Myocyte (in vitro differentiated cells): Measurements from ENCODE around the gene RIMS4. TPM values are rescaled to one million over a fixed set of nuclear protein-coding genes. Genes with fewer than 3 reads are reported as not detected.

Experiments used
- DNase-seq: peaks from one replicate; pipeline ENCODE4 v3.0.0-alpha.2; 2012; ENCODE audit warnings: low read depth
- total RNA-seq: library from RNA; depleted of rRNA; stranded (reverse); fragments of >200 nt; gene quantifications from 2 replicates; pipeline ENCODE4 v1.2.3, GENCODE V29; 2014

RIMS4 gene
- total RNA-seq, 1 donor from 2014 or later = not detected

DNA sequence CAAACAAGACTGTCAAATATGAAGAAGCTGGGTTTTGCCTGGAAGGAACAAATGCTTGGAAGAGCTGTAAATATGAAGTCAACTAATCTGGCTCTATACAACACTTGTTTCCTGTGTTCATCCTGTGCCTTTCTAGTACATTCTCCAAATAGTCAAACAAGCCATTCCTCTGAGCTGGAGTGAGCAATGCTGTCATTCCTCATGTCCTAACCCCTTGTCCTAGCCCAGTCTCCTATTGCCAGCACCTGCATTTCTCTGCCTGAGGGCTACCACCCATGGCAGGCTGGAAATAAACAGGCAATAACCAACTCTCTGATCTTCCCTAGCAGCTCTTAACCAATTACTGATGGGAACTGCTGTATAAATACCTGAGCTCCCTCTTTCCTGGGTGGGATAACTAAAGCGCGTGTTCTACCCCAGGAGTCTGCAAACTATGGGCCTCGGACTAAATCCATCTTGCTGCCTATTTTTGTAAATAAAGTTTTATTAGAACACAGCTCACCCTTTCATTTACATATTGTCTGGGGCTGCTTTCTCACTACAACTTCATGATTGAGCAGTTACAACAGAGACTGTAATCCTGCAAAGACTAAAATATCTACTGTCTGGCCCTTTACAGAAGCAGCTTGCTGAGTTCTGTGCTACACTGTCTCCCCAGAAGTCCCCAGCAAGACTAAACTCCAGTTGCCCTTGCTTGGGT, 13.4 kb downstream of the RIMS4 start:
- no peak for DNase-seq

DNA sequence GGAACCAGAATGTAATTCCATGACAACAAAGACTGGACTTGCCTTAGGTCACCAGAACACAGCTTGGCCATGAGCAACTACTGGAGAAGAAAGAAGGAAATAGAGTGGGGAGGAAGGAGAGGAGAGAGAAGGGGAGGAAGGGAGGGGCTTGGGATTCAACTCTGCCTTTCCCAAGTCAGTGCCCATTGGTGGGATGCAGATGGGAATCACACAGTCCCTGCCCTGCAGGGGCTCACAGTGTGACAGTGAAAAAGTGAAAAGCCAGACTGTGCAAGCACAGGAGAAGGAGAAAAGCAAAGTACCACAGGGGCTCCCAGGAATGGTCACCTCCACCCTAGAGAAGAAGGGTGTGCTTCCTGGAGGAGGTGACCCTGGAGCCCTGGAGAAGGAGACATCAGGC, 14.0 kb downstream of the RIMS4 start:
- DNase-seq = no peak

DNA sequence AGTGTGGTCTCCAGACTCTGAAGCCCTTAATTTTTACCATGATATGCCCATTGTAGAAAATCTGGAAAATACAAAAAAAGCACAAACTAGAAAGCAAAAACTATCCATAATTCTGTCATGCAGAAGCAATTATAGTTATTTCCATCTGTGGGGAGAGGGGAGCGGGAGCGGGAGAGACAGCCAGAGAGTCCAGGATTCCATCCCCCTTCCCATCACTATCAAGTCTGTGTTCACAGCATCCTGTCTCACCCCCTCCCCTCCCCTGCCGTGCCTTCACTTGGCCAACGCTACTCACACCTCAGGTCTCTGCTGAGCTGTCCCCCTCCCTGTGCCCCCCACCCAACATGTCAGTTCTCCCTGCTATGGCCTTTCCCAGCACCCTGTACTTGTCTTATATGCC, 14.5 kb downstream of the RIMS4 start:
- DNase-seq = no peak

GRCh38 chr20:44792796-44793195, 17.6 kb downstream of the RIMS4 start:
- no peak for DNase-seq

DNA sequence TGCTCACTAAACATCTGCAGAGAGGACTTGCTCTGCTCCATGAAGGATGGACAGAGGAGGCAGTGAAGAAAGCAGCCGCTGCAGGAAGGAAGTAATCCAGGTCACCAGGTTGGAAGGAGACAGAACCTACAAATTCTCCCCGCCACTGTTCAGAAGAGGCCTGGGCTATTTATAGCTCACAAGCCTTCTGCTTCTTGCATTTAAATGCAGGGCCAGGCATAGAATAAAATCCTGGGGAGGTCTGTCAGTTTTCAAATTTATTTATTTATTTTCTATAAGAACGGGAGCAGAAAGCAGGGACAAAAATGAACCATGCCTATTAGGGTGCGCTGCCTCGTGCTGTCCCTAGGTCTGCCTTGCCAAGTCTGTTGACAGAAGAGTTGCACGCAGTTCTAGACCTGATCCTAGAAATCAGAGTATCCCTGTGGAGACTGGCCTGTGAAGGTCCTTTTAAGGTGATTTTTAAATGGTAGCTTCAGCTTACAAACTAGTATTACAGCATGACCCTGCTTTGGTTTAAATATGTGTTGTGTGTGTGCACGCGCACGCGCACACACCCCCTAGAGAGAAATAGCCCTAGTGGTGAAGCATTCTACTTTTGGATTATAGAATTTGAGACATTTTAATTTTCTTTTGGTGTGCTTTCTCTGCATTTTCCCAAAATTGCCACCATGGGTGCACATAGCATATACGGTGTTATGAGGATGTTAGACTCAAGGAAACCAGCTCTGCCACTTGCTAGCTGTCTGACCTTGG, 19.5 kb downstream of the RIMS4 start:
- no peak for DNase-seq

DNA sequence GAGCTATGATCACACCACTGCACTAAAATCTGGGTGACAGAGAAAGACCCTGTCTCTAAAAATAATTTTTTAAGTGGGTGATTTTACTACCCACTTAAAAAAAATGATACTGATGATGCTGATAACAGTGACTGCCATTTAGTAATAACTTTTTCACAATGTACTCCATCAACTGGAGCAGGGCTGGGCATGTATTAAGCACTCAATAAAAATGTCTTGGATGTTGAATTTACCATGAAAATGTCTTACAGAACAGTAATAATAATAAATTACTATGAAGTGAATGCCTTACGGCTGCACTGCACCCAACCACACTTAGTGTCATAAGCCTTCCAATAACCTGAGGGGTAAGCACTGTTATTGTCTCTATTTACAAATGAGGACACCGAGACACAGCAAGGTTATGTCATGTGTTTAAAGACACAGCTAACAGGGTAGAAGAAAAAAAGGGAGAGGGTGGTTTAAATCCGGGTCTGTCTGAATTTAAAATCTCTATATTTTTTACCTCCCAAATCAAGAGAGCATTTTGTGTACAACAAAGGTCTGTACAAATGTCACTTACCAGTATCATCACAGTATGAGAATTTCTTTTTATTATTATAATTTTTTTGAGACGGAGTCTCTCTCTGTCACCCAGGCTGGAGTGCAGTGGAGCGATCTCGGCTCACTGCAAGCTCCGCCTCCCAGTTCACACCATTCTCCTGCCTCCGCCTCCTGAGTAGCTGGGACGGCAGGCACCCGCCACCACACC, 21.5 kb downstream of the RIMS4 start:
- DNase-seq = no peak

- no peak for DNase-seq
These were observed 23.0 kb downstream of the RIMS4 start for GRCh38 chr20:44787299-44787698.

DNA sequence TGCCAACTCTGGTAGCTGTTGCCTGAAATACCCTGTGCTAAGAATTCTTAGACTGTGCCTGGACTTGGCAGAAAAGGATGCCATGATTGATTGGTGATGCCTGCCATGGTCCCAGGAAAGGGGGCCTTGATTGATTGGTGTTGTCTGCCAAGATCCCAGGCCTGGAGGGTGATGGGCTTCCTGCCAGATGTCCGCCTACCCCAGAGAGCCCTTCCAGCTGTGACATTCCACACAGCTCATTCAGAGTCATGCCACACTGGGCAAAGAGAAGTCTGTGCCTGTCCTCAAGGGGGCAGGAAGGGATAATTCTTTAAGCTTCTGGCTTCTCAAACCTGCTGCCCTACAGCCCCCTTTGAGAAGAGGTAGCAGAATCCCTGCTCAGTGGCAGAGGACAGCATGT, 24.6 kb downstream of the RIMS4 start:
- peak; percentile 15 for DNase-seq

- no peak for DNase-seq
These were observed 25.7 kb downstream of the RIMS4 start for GRCh38 chr20:44784688-44785087.

- DNase-seq = no peak
These were observed 28.6 kb downstream of the RIMS4 start for GRCh38 chr20:44781791-44782190.

- no peak for DNase-seq
These were observed 29.2 kb downstream of the RIMS4 start for GRCh38 chr20:44781118-44781517.

GRCh38 chr20:44780226-44780625, 30.1 kb downstream of the RIMS4 start:
- peak; percentile 71 for DNase-seq

DNA sequence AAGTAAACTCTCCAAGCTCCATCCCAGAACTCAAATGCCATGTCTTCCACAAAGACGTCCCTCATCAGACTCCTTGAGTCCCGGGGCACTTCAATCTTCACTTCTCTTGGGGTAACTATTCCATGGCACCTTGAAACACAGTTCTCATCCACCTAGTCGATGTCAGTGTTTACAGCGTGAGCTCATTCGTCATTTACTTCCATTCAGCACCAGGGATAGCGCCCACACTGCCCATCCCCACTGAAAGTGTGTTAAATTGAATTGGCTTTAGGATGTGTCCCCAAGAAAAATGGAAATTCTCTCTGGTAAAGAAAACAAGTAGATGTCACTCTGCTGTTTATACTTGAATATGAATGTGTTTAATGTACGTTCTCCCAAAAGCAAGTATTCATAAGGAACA, 33.4 kb downstream of the RIMS4 start:
- DNase-seq = peak; percentile 57

GRCh38 chr20:44773070-44773829, 37.1 kb downstream of the RIMS4 start:
- no peak for DNase-seq

DNA sequence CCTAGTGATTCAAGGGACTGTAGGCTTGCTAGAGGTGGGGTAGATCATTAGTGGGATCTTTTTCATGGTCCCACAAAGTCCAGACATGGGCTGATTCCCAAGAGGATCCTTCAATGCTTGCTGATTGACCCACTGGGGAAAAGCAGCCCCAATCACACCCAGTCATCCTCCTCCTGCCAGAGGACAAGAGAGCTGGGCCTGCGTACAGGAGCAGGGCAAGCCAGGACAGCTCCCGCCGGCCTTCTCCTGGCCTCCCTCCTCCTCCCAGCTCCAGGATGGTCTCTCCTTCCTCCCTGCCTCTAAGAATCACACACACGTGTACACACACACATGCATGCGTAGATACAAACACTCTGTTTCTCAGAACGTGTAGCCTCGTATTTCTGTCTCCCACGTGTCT, 37.7 kb downstream of the RIMS4 start:
- DNase-seq = no peak

GRCh38 chr20:44771172-44771535, 39.2 kb downstream of the RIMS4 start:
- DNase-seq = no peak

DNA sequence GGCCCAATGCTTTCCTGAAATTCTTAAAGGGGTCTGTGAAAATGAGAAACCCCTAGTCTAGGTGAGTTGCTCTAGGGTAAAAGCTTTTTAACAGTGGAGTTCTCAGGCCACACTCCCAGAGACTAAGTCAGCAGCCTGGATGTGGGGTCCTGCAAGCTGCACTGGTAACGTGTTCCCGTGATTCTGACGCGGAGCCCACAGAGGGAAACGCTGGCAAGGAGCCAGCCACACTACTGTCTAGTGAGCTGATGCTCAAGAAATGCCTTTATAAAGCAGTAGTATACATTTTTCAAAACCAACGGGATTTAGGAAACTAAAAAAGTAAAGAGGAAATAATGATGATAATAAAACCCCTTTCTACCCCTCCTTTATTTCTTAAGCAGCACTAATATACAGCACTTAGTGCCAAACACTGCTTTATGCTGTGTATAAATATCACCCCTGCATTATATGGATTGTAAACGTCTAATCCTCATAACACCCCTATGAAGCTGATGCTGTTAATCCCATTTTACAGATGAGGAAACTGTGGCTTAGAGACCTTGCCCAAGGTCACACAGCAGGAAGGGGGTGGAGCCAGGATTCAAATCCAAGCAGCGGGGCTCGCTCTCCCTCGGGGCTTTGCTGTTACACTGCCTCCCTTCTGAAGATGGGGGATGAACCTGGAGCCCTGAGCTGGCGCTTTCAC, 39.7 kb downstream of the RIMS4 start:
- DNase-seq = no peak

DNA sequence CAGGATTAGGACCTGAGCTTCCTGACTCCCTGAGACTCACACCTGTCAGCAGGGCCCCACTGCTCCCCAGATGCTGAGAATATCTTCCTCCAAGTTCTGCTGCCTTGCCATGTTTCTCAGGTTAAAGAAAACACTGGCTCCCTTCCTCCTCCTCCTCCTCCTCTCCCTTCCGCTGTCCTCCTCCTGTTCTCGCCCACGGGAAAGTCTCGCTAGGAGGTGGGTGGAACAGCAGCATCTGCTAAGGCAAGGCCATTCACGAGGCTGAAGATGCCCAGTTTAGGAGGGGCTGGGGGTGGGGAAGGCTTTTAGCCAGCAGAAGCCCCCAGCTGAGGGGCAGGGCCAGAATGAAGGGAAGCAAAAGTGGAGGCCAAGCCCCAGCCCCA, 40.9 kb downstream of the RIMS4 start:
- no peak for DNase-seq

GRCh38 chr20:44768854-44769480, 41.4 kb downstream of the RIMS4 start:
- DNase-seq = no peak

DNA sequence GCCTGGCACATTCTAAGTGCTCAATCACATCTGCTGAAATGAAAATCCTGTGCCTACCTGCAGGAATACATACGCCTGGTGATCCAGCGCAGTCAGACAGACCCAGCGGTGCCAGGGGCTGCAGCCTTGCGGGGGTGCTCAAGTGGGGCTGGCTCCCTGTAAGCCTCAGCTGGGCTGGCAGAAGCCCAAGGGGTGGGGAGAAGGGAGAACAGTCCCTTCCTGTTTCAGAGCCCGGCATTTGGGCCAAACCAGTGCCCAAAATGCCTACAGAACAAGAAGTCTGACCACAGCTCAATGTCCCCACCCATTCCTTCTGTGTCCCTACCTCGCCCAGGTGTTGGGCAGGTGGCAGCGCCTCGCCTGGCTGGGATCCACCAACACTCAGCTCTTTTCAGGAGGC, 42.1 kb downstream of the RIMS4 start:
- DNase-seq = no peak
